HG03175 (cell line): ENCODE data around the gene TENT5C.
A peak's percentile ranks its signal among the peaks of the same experiment; 100 is the strongest.
"Not testable (repeated sequence)": the region's sequence is repeated elsewhere in the genome, so short reads cannot be mapped to it uniquely, and the experiment has no call there.

Experiments
- ATAC-seq: cut with Tn5 transposase; IDR thresholded peaks from one replicate; pipeline ENCODE4 v1.9.1; 2021; ENCODE audit warnings: mild to moderate bottlenecking, moderate library complexity; ENCODE audit not compliant: unreplicated experiment

The TENT5C gene

GRCh38 chr1:117605774-117606648, at the start of gene TENT5C:
Gene TENT5C, plus strand, starts transcription at chr1:117606048. Its CDS starts 16,821 bp downstream, at chr1:117622869.
- peak; percentile 87 for ATAC-seq

- no peak for ATAC-seq
These were observed 49.5 kb upstream of the TENT5C start for GRCh38 chr1:117556341-117556740.

GRCh38 chr1:117556976-117557375, 48.9 kb upstream of the TENT5C start:
- ATAC-seq, result no peak

- not testable (repeated sequence) for ATAC-seq
These were observed 47.4 kb upstream of the TENT5C start for GRCh38 chr1:117558451-117558850.

- no peak for ATAC-seq
These were observed 46.7 kb upstream of the TENT5C start for GRCh38 chr1:117559139-117559538.

GRCh38 chr1:117559985-117560384, 45.9 kb upstream of the TENT5C start:
- no peak for ATAC-seq

- ATAC-seq, result no peak
These were observed 44.8 kb upstream of the TENT5C start for GRCh38 chr1:117561071-117561470.

GRCh38 chr1:117561551-117561950, 44.3 kb upstream of the TENT5C start:
- no peak for ATAC-seq

- ATAC-seq, result no peak
These were observed 43.0 kb upstream of the TENT5C start for GRCh38 chr1:117562581-117563491.

- ATAC-seq, result no peak
These were observed 42.4 kb upstream of the TENT5C start for GRCh38 chr1:117563492-117563875.

GRCh38 chr1:117564227-117565075, 41.4 kb upstream of the TENT5C start:
- no peak for ATAC-seq

GRCh38 chr1:117565076-117565556, 40.7 kb upstream of the TENT5C start:
- no peak for ATAC-seq

- no peak for ATAC-seq
These were observed 39.9 kb upstream of the TENT5C start for GRCh38 chr1:117565745-117566455.

GRCh38 chr1:117566556-117566955, 39.3 kb upstream of the TENT5C start:
- ATAC-seq, result no peak

- no peak for ATAC-seq
These were observed 38.4 kb upstream of the TENT5C start for GRCh38 chr1:117567435-117567834.

GRCh38 chr1:117567976-117568375, 37.9 kb upstream of the TENT5C start:
- ATAC-seq, result no peak

- ATAC-seq, result no peak
These were observed 36.8 kb upstream of the TENT5C start for GRCh38 chr1:117568999-117569398.

GRCh38 chr1:117569856-117570255, 36.0 kb upstream of the TENT5C start:
- no peak for ATAC-seq

GRCh38 chr1:117570988-117571409, 34.8 kb upstream of the TENT5C start:
- ATAC-seq, result no peak

GRCh38 chr1:117571496-117571895, 34.4 kb upstream of the TENT5C start:
- ATAC-seq, result no peak
